ENCODE measurements around the gene ELAPOR2. TPM values are rescaled to one million over a fixed set of nuclear protein-coding genes. Genes with fewer than 3 reads are reported as not detected.
A peak's percentile ranks its signal among the peaks of the same experiment; 100 is the strongest.

Gene ELAPOR2
- 4.6 and 5.6 TPM in 2 replicates for total RNA-seq (2022)
- percentile 49 among the genes with signal in this experiment for Bru-seq, nascent RNA
- percentile 44 among the genes with signal in this experiment for BruChase-seq, experiment 1, labeled RNA remaining after a 2-hour chase
- BruChase-seq, experiment 2, labeled RNA remaining after a 6-hour chase = percentile 41 among the genes with signal in this experiment
- long read RNA-seq, partial matches to known transcripts = 4 of 4 reads
- long read RNA-seq, other reads (novel, unspliced or antisense) = 0 of 4 reads

GRCh38 chr7:87059525-87060287 lies at the start of gene ELAPOR2:
Gene ELAPOR2 (minus strand): TSS chr7:87059654. CDS start chr7:87059513, 141 bp downstream.
- no peaks in the 10 kb centered on the region for H3K9me3 ChIP-seq
- no peaks in the 10 kb centered on the region for H3K36me3 ChIP-seq (ENCODE audit: control insufficient read depth, insufficient read depth, low read length)
- H3K4me3 ChIP-seq (ENCODE audit: low read depth, low read length) = peak within 1 kb of the TSS; percentile 44
- no peaks in the 10 kb centered on the region for H3K9me3 Mint-ChIP-seq (ENCODE audit: unreplicated experiment)
- no peaks in the 10 kb centered on the region for H3K36me3 Mint-ChIP-seq (ENCODE audit: insufficient read depth, unreplicated experiment)
- intact Hi-C loops (cut with micrococcal nuclease; ENCODE audit: unreplicated experiment) = loop anchor here (1.0 to 2.0 kb wide), 5 partner anchors 89 to 178 kb away; partner anchors contain the start of gene DMTF1
- peaks cover 4% of the 10 kb centered on the region for H3K4me1 ChIP-seq
- CTCF ChIA-PET = interaction anchor here (0.6 to 1.4 kb wide), 2 partner anchors 93 to 95 kb away, joined by 3 to 5 read pairs; partner anchors contain the start of gene DMTF1
- no peaks in the 10 kb centered on the region for H3K4me1 Mint-ChIP-seq (ENCODE audit: low read depth, unreplicated experiment)
- TF ChIP-seq, protein P1, sequence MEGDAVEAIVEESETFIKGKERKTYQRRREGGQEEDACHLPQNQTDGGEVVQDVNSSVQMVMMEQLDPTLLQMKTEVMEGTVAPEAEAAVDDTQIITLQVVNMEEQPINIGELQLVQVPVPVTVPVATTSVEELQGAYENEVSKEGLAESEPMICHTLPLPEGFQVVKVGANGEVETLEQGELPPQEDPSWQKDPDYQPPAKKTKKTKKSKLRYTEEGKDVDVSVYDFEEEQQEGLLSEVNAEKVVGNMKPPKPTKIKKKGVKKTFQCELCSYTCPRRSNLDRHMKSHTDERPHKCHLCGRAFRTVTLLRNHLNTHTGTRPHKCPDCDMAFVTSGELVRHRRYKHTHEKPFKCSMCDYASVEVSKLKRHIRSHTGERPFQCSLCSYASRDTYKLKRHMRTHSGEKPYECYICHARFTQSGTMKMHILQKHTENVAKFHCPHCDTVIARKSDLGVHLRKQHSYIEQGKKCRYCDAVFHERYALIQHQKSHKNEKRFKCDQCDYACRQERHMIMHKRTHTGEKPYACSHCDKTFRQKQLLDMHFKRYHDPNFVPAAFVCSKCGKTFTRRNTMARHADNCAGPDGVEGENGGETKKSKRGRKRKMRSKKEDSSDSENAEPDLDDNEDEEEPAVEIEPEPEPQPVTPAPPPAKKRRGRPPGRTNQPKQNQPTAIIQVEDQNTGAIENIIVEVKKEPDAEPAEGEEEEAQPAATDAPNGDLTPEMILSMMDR (IDR thresholded peaks at IDR 0.05; ENCODE audit: insufficient read depth in 1 of 2, low read depth in 1 of 2, low read length in 1 of 2, severe bottlenecking in 1 of 2, unreplicated experiment in 1 of 2) = peak; percentile 46 to 59
- peaks cover 13% of the 10 kb centered on the region for H3K27me3 Mint-ChIP-seq (ENCODE audit: insufficient read depth, unreplicated experiment)
- no peak within 1 kb of the TSS for H3K27ac Mint-ChIP-seq (ENCODE audit: unreplicated experiment)
- H3K4me3 Mint-ChIP-seq (ENCODE audit: unreplicated experiment) = peak within 1 kb of the TSS; percentile 68
- POLR2A ChIA-PET = no interaction called here
- BruUV-seq (replicated peaks) = no TSS peak
- H3K27me3 ChIP-seq (replicated peaks; ENCODE audit: control insufficient read depth, insufficient read depth, low read length) = no peaks in the 10 kb centered on the region; the same call in 1 of the 2 replicates
- peak; percentile 68 to 85 for DNase-seq

DNA sequence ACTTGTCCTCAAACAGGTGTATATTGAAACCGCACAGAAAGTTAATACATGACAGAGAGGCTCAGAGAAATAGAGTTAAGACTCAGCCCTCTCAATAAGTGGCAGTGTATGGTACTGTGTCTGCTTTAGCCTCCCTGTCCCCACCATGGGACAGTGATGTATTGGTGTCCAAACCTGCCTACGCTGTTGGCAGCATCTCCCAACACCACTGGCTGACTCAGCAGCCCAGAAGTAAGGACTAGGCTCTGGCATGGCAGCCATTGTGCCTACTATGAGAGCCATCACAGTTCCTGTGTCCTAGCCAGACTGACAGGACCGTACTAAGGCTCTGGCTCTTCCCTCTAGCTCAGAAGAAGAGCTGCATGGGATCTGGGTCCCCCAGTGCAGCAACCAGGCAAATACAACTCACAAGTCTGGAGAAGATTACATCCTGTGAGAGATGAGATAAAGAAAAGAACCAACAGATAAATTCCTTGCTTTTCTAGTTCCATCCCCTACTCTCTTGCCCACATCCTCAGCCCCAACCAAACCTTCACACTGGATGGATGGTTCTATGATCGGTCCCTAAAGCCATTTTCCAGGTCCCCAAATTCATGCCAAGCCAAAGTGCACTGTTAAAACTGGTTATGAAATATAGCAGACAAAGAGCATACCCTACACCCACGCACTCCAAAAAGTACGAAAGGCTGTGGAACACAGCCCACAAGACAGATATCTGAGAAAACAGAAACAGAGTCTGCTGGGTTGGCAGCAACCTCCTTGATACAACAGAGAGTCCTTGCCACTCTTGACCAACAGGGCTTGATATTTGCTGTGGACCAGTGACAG lies 48.7 kb upstream of the ELAPOR2 start:
- CTCF ChIA-PET = no interaction called here
- no peak overlapping the region for H3K27ac Mint-ChIP-seq (ENCODE audit: unreplicated experiment)
- Histone ChIP-seq H3K4me3 (ENCODE audit: low read depth, low read length) (no peak overlapping the region), H3K27me3 (replicated peaks; ENCODE audit: control insufficient read depth, insufficient read depth, low read length) (no peaks in the 10 kb centered on the region), H3K36me3 (ENCODE audit: control insufficient read depth, insufficient read depth, low read length) (no peaks in the 10 kb centered on the region), H3K4me1 (no peaks in the 10 kb centered on the region), H3K9me3 (no peaks in the 10 kb centered on the region)
- POLR2A ChIA-PET = no interaction called here
- no peak overlapping the region for H3K4me3 Mint-ChIP-seq (ENCODE audit: unreplicated experiment)
- no peaks in the 10 kb centered on the region for H3K36me3 Mint-ChIP-seq (ENCODE audit: insufficient read depth, unreplicated experiment)
- H3K27me3 Mint-ChIP-seq (ENCODE audit: insufficient read depth, unreplicated experiment) = peaks cover 8% of the 10 kb centered on the region
- intact Hi-C loops (cut with micrococcal nuclease; ENCODE audit: unreplicated experiment) = no loop called here
- no TSS peak for BruUV-seq (replicated peaks)
- no peak for DNase-seq
- H3K9me3 Mint-ChIP-seq (ENCODE audit: unreplicated experiment) = peaks cover 11% of the 10 kb centered on the region
- TF ChIP-seq, protein P1 (IDR thresholded peaks at IDR 0.05; ENCODE audit: insufficient read depth in 1 of 2, low read depth in 1 of 2, low read length in 1 of 2, severe bottlenecking in 1 of 2, unreplicated experiment in 1 of 2) = no peak
- no peaks in the 10 kb centered on the region for H3K4me1 Mint-ChIP-seq (ENCODE audit: low read depth, unreplicated experiment)

- Histone ChIP-seq H3K27me3 (replicated peaks; ENCODE audit: control insufficient read depth, insufficient read depth, low read length) (no peaks in the 10 kb centered on the region), H3K9me3 (no peaks in the 10 kb centered on the region), H3K36me3 (ENCODE audit: control insufficient read depth, insufficient read depth, low read length) (no peaks in the 10 kb centered on the region), H3K4me1 (no peaks in the 10 kb centered on the region), H3K4me3 (ENCODE audit: low read depth, low read length) (no peak overlapping the region)
- TF ChIP-seq, protein P1 (IDR thresholded peaks at IDR 0.05; ENCODE audit: insufficient read depth in 1 of 2, low read depth in 1 of 2, low read length in 1 of 2, severe bottlenecking in 1 of 2, unreplicated experiment in 1 of 2) = no peak
- no peak for DNase-seq
- peaks cover 11% of the 10 kb centered on the region for H3K9me3 Mint-ChIP-seq (ENCODE audit: unreplicated experiment)
- H3K4me3 Mint-ChIP-seq (ENCODE audit: unreplicated experiment) = no peak overlapping the region
- intact Hi-C loops (cut with micrococcal nuclease; ENCODE audit: unreplicated experiment) = no loop called here
- no peaks in the 10 kb centered on the region for H3K36me3 Mint-ChIP-seq (ENCODE audit: insufficient read depth, unreplicated experiment)
- no peak overlapping the region for H3K27ac Mint-ChIP-seq (ENCODE audit: unreplicated experiment)
- ChIA-PET POLR2A (no interaction called here), CTCF (no interaction called here)
- peaks cover 8% of the 10 kb centered on the region for H3K27me3 Mint-ChIP-seq (ENCODE audit: insufficient read depth, unreplicated experiment)
- no peaks in the 10 kb centered on the region for H3K4me1 Mint-ChIP-seq (ENCODE audit: low read depth, unreplicated experiment)
- no TSS peak for BruUV-seq (replicated peaks)
Measured at GRCh38 chr7:87106974-87107612, 47.6 kb upstream of the ELAPOR2 start.
